Ecto neural progenitor cell (in vitro differentiated cells): ENCODE results near the gene OSBPL6.
A peak's percentile ranks its signal among the peaks of the same experiment; 100 is the strongest.
"Not testable (repeated sequence)": the region's sequence is repeated elsewhere in the genome, so short reads cannot be mapped to it uniquely, and the experiment has no call there.

Experiments
- DNase-seq: peaks from one replicate; pipeline ENCODE4 v3.0.0-alpha.2; 2018; ENCODE audit warnings: low spot score

The OSBPL6 gene

DNA sequence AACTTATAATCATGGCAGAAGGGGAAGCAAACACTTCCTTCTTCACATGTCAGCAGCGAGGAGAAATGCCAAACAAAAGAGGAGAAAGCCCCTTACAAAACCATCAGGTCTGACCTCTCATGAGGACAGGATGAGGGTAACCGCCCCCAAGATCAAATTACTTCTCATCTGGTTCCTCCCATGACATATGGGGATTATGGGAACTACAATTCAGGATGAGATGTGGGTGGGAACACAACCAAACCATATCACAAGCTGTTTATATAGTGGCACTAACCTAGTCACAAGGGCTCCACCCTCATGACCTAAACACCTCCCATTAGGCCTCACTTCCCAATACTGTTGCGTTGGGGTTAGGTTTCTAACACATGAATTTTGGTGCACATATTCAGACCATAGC is 110.0 kb downstream of the OSBPL6 start:
- no peak for DNase-seq

DNA sequence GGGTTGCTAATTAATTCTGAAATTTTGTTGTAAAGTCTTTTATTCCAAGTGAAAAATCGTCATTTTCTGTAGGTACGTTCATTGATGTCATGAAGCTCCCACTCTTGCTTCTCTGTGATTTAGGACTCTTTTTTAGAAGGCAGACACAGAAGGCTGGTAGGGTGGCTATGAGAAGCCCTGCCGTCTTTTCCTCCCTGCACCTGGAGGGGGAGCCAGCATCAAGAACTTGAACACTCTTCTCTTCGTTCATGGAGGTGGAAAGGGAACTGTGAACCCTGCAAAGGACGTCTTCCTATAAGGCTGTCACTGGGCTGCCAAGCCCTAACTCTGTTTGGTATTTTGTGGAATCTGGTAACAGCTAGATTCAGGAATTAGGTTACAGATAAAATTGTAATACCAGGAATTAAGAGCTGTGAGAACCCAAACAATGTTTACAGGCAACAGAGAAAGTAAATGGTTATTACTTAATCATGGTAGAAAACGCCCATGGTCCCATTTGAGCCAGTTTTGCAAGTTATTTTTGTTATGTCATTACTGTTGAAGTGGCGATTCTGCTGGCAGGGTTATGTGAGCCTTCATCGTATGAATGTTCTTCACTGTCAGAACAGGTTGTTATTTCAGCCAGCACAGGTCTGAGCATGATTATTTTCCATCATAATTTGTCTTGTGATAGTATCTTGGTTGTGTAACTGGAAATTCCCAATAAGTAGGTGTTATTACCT is 112.2 kb downstream of the OSBPL6 start:
- DNase-seq = peak; percentile 58

DNA sequence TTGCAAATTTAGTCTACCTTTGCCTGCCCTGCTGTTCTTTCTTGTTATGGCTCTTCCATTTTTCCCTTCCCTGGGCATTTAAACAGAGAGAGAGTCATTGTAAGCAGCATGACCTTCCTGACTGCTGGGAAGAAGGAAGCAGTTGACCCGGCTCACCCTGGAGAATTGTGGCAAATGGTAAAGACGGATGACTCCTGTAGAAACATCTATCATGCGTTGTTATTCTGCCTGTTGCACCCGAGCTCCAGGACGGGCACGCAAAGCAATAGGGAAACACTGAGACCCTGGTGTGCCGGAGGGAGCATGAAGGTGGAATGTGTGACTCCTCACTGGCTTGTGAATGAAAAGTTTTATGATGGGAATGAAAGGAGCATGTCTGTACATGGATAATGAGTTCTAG is 113.3 kb downstream of the OSBPL6 start:
- DNase-seq = no peak

DNA sequence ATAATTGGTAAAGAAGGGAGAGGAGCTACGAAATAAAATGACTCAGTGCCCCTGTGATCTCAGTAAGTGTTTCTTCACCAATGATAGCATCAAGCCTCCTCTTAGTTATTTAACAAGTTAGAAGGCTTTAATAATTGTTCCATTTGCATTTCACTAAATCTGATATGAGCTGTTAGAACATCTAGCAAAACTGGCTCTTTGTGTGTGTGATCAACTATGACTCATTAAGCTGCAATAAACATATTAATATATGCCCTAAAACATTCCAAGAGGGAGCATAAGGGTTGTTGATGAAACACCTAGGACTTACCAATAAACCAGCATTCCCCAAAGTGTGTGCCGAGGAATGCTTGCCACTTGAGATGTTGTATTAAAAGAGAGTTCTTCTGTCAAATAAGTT is 115.2 kb downstream of the OSBPL6 start:
- no peak for DNase-seq

DNA sequence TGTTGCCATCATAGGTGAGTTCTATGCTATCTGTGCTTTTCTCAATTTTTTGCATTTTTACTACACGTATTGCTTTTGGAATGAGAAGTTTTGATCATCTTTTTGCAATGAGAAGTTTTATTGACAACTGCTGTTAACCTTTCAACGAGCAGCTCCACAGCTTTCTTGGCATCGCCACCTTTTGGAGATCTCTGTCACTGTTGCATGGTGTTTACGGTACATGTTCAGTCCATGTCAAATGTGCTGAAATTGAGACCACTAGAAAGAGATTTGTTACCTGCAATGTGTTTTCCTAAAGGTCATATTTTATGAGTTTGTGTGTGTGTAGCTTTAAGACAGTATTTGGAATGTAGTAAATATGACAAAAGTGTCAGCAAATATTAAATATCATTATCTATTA is 120.8 kb downstream of the OSBPL6 start:
- DNase-seq = no peak

DNA sequence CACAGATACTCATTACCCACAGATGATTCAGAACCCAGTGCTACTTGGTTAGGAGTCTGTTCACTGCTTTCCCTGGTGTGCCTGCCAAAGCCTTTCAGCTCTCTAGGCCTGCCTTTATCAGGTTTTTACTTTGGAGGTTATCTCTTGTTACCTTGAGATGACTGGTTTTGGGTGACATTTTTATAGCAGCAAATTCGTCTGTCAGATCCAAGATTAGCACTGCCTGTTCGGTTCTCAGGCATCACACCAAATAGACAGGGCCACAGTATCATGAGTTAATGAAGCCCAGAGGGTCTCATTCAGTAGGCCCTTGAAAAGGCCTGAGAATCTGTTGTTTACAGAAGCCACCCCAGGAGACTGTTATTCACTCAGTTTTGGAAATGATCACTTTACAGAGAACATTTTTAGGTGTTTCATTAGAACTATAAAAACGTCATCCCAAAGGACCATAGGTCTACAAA is 121.2 kb downstream of the OSBPL6 start:
- no peak for DNase-seq

DNA sequence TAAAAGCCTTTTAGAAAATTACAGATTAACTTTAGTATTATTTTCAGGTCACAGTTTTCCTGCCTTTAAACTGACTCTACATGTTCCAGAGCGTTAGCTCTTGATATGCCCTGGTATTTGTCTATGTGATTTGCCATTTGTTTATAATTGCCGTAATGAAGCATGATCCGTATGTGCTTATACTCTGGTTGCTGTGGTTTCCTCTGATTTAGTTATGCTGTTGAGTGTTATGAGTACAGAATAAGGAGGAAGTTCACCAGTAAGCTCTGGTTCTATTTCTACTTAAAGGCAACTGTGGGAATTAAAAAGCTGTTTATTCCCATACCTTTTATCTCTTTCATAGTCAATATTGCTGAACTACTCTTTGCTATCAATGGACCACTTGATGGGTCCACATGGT is 123.5 kb downstream of the OSBPL6 start:
- DNase-seq = no peak

DNA sequence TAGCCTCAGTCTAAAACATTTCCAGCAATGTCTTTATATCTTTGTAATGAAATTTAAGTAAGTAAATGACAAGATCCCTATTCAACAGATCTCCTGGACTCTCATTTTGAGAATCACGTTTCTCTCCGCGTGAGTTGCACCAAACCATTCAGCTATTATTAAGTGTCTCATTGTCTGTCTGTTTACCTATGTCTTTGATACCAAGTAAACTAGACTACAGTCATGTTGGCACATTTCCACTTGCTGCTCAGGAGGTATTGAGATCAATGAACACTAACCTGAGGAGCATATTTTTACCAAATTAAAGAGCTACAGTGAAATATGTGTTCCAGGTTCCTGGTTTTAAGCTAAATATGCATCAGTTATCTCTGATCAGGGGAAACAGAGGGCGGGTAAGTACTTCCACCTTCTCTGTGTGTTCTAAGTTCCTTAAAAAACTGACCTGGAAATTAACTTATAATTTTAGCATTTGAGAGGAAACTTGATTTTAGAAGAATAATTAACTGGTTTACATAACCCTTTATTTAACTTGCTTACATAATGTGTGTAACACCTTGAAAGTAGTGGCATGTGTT is 125.8 kb downstream of the OSBPL6 start:
- DNase-seq = no peak

DNA sequence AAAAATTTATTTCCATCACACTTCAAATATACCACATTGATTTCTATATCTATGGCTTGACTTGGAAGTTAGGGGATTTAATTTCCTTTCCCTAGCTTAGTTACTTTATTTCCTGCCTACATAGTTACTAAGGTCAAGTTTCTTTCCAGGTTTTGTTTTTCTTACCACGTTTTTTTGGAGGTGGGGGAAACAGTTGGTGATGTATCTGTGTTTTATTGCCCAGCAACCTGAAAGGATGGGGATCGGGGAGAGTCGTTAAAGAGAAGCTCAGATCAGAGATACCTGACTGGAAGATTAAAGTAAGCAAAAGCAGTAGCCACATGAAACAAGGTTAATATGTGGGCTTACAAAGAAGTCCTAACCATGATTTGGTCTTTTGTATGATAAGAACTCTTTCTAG is 127.8 kb downstream of the OSBPL6 start:
- DNase-seq = no peak

DNA sequence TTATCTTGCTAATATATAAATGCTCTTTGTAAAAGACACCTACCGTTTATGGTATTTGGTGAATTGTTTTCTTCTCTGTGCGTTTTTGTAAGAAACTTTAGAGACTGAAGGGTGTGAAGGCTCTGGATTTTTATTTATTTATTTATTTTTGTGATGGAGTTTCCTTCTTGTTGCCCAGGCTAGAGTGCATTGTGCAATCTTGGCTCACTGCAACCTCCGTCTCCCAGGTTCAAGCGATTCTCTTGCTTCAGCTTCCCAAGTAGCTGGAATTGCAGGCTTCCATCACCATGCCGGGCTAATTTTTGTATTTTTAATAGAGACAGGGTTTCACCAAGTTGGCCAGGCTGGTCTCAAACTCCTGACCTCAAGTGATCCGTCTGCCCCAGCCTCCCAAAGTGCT is 129.0 kb downstream of the OSBPL6 start:
- DNase-seq = not testable (repeated sequence)

DNA sequence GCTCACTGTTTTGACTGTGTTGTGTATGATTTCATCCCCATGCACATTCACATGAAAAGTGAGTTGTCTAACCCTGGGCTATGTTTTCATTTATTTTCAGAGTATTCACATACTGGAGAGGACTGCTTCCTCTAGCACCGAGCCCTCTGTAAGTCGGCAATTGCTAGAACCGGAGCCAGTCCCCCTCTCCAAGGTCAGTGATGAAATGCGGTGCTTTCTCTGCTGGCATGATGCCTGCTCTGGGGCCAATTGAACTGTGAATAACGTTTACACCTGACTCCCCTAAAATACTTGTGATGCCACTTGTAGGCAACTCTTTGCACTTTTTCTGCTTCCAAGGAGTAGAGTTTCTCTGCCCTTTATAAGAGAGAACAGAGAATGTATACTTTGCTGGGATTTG is 129.8 kb downstream of the OSBPL6 start:
- no peak for DNase-seq

DNA sequence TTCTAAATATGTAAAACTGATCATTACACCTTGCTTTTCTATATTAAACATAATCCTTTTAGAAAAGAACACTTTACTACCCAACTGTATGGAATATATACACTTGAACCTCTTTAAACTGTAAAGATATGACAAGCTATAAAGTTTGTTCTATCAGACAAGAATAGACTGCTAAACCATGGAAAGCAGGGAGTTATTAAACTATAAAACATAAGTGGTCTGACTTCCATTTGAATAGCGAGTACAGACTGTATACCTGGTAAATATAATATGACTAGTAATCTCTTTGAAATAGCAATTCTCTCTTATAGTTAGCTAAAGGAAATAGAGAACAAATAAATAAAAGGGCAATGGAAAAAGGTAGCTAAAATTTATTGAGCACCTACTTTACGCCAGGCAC is 131.0 kb downstream of the OSBPL6 start:
- no peak for DNase-seq

DNA sequence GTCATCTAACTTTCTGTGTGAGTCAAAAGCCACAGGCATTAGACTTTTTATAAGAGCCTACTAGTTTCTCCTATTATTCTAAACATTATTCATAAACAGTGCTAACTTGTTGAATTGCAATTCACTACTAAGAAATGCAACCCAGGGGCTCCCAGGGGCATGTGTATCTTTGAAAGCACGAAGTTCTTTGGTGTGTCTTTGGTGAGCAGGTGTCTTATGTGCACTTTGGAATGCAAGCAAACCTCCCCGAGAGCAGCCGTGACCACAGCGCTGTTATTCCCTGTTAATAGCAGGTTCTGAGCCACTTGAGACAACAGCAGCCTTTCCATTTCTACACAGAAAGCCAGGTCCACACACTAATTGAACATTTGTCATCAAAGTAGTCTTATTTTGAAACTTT is 133.2 kb downstream of the OSBPL6 start:
- no peak for DNase-seq

DNA sequence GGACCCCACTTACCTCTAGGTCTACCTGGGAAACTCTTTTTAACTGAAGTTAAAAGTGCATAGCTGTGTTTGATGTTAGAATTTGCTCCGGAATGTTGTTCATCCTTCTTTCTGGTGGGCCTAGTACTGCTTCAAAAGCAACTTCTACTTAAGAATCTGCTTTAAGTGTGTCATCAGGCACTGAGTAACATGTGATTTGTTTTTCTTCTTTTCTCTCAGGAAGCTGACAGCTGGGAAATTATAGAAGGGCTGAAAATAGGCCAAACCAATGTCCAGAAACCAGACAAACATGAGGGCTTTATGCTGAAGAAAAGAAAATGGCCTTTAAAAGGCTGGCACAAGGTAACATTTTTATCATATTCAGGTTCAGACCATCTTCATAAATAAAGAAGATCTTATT is 133.7 kb downstream of the OSBPL6 start:
- no peak for DNase-seq

DNA sequence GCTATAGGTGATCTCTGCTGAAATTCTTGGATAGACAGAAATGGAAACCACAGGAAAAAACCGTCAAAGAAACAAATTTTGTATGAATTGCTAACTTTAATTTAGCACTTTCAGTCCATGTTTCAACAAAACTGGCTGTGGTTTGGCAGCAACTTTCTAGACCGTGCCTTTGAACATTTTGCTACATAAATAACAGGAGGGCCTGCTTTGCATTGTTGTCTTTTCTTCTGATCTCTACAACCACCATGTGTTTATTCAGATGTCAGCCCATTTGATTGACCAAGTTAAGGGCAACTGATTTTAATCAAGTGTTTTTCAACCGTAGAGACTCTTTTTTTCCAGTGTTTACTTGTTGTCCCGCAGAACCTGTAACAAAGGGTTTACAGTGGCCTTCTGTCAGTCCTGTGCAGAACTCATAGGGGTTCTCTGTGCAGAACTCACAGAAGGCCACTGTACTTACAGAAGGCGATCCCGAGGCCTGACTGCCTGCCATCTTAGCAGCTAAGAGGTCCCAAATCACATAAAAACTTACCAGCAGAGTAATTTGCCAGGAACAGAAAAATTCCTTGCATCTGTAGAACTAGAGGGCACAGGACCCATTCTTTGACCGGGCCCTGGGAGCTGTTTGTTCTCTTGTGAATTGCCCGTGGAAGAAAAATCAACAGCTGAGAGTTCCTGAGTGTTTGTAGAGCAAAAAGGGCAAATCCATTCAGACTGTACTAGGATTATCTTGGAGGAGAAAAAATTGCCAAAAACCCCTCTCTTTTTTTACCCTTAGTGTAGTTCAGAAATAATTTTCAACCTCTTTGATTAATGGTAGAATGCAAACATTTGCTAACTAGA is 136.1 kb downstream of the OSBPL6 start:
- no peak for DNase-seq

DNA sequence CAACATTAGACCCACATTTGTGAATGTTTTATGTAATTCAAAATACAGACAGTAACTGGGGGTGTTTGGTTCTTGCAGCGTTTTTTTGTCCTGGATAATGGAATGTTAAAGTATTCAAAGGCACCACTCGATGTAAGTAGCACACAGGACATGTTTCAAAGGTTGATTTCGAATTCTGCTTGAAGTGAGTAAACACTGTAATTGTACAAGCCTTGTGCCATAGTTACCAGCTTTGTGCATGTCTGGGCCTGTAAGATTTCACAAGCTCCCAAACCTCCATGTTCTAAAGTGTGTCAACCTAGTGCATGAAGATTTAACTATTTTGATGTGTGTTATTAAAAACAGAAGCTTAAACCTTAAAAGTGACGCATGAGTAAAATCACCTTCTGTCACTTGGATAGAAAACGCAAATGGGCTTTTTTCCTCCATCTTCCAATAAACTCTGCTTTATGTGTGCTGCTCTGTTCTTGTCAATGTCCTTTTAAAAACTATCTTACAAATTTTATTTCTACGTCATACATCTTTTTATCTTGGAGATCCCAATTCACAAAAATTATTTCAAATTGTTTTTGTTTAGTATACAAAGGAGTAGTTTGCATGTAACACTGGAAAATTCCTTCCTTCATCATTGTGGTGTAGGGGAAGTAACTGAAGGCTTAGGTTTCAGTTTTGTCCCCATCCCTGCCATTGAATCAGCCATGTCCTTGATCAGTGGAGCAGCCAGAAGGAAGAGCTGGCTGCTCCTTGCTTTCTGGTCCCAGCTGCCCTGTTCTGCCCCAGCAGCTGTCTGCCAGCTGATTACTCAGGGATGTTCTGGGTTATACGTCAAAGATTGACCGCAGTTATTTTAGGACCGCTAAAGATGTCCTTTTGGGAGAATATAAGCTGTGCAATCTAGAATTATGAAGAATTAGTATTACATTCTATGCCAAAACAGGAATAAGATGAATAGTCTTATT is 137.4 kb downstream of the OSBPL6 start:
- DNase-seq = no peak

DNA sequence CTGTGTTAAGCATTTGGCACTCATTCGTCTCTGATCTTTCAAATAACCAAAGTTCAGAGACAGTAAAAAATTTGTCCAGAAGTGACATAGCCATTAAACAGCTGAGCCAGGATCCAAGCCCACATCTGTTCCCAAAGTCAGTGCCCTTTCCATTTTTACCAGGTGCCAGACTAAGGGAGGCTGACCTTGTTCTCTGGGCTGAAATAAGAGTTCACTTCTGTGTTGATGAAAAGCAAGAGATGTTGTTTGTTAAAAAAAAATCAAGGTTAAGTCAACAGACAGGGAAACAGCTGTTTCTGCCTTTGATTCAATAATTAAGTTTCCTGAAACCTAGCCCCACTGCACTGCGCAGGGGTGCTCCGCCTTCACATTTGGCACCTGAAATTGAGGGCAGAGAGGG is 139.5 kb downstream of the OSBPL6 start:
- DNase-seq = no peak

DNA sequence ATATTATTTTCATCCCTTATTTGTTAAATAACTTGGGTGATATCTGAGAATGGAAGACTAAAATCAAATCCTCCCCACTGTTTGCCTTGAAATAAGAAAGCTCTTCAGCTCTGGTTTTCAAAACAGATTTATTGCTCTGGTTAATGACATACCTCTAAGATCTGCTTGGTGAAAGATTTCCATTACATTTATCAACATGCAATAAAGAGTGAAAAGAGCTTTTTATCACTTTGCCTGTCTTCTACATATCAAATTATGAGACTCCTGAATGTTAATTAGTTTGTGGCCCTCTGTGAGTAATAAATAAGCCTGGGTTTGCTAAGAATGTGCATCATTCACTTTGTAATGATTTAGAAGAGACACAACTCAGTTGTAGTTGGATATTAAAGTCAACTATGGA is 140.9 kb downstream of the OSBPL6 start:
- DNase-seq = no peak

DNA sequence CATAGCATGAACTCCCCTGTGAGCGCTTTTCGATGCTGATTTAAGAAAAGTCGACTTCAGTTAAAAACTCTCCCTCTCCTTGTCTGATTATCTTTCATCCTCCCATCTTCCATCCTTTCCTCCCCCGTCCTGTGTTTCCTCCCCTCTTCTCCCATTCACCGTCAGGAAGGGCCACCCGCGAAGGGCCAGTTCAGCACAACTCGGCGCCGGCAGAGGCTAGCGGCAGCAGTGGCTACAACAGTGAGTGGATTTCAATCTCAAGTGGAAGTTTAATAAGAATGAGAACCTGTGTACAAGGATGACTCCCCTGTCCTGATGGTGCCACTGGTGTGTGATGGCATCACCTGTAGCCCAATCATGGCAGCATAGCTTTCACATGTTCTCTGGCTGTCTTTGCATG is 149.8 kb downstream of the OSBPL6 start:
- DNase-seq = no peak

DNA sequence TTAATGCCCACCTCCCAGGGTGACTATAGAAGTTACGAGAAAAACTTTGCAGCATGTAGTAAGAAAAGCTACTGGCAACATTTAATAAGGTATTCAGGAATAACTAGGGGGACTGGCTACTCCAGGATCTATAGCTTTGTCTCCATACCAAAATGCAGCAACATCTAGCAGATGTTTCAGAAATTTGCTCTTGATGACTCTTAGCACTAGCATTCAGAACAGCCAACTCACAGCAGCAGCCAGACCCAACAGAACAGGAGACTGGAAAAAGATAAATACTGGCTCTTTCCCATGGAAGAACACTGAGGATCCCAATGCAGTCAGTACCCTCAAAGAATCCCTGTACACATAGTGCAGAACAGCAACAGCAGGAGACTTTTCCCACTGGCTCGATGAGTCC is 151.6 kb downstream of the OSBPL6 start:
- no peak for DNase-seq

DNA sequence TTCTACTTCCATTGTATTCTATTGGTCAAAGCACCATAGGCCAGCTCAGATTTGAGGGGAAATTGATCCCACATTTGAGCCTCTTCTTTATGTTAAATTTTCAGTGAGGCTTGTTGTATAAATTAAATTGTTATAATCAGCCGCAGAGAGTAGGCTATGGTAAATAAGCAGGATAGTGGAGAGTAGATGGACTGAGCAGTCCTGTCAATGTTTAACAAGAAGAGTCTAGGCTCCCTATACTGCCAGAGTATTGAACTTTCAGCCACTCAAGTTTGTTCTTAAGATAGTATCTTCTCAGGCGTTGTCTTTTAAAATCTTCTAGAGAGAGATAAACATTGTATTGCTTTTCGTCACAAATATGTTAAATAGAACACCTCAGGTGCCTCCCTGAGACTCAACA is 155.7 kb downstream of the OSBPL6 start:
- DNase-seq = no peak

DNA sequence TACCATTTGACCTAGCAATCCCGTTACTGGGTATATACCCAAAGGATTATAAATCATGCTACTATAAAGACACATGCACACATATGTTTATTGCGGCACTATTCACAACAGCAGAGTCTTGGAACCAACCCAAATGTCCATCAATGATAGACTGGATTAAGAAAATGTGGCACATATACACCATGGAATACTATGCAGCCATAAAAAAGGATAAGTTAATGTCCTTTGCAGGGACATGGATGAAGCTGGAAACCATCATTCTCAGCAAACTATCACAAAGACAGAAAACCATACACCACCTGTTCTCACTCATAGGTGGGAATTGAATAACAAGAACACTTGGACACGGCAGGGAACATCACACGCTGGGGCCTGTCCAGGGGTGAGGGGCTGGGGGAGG is 163.4 kb downstream of the OSBPL6 start:
- not testable (repeated sequence) for DNase-seq
